Stimulated activated CD4-positive, alpha-beta T cell treated with anti-CD3 and anti-CD28 coated beads, Interleukin-4, amount 100 ng/mL, for 4 hours (primary cell): ENCODE data around the gene UQCR11.

Experiments
- DNase-seq, 2 experiments: peaks; one replicate each; pipeline ENCODE4 v3.0.0-alpha.2; 2020

Gene UQCR11

GRCh38 chr19:1566392-1567115, 38.7 kb downstream of the UQCR11 start:
- DNase-seq, result no peak

GRCh38 chr19:1563251-1563650, 42.0 kb downstream of the UQCR11 start:
- no peak for DNase-seq

GRCh38 chr19:1561236-1561842, 43.9 kb downstream of the UQCR11 start:
- no peak for DNase-seq

- DNase-seq, result no peak
Measured at GRCh38 chr19:1560286-1560882, 44.9 kb downstream of the UQCR11 start.

- no peak for DNase-seq
Measured at GRCh38 chr19:1558552-1558951, 46.7 kb downstream of the UQCR11 start.

- DNase-seq, result no peak
Measured at GRCh38 chr19:1556390-1557070, 48.7 kb downstream of the UQCR11 start.

- no peak for DNase-seq
Measured at GRCh38 chr19:1555487-1556389, 49.5 kb downstream of the UQCR11 start.

- DNase-seq, result no peak
Measured at GRCh38 chr19:1554968-1555367, 50.3 kb downstream of the UQCR11 start.

GRCh38 chr19:1553415-1553814, 51.8 kb downstream of the UQCR11 start:
- no peak for DNase-seq

- DNase-seq, result no peak
Measured at GRCh38 chr19:1551068-1552040, 53.9 kb downstream of the UQCR11 start.

- no peak for DNase-seq
Measured at GRCh38 chr19:1549332-1549945, 55.8 kb downstream of the UQCR11 start.
